Measurements from ENCODE around the gene SMIM20. TPM values are rescaled to one million over a fixed set of nuclear protein-coding genes. Genes with fewer than 3 reads are reported as not detected.

Gene SMIM20
- total RNA-seq, 4 donors from 2014 or later = 12.2 to 17.1 (median 15.1) TPM

GRCh38 chr4:25936696-25937095, 22.7 kb downstream of the SMIM20 start:
- no peaks in the 10 kb centered on the region for H3K9me3 ChIP-seq
- H3K27me3 ChIP-seq = no peaks in the 10 kb centered on the region
- H3K4me3 ChIP-seq = no peak overlapping the region
- DNase-seq (ENCODE audit: low spot score in 2 of 2) = no peak
- no peaks in the 10 kb centered on the region for H3K36me3 ChIP-seq
- TF ChIP-seq POLR2AphosphoS5 (IDR thresholded peaks at IDR 0.05) (no peak), POLR2A (IDR thresholded peaks at IDR 0.05) (no peak), EP300 (IDR thresholded peaks at IDR 0.05) (no peak)
- peaks cover 9% of the 10 kb centered on the region for H3K4me1 ChIP-seq
- H3K27ac ChIP-seq = no peak overlapping the region
- WGBS = 100% methylated on average over 2 of the region's 2 CpGs

- no peak for DNase-seq (ENCODE audit: low spot score in 2 of 2)
- no peaks in the 10 kb centered on the region for H3K9me3 ChIP-seq
- TF ChIP-seq CTCF (IDR thresholded peaks at IDR 0.05) (no peak), POLR2A (IDR thresholded peaks at IDR 0.05) (no peak), POLR2AphosphoS5 (IDR thresholded peaks at IDR 0.05) (no peak), EP300 (IDR thresholded peaks at IDR 0.05) (no peak)
Observed at GRCh38 chr4:25937801-25938200, 23.8 kb downstream of the SMIM20 start.

GRCh38 chr4:25938366-25938765, 24.3 kb downstream of the SMIM20 start:
- 52% methylated on average over 6 of the region's 6 CpGs for whole genome bisulfite sequencing
- H3K36me3 ChIP-seq = no peaks in the 10 kb centered on the region
- DNase-seq (ENCODE audit: low spot score in 2 of 2) = no peak
- H3K4me1 ChIP-seq = peaks cover 9% of the 10 kb centered on the region
- H3K9me3 ChIP-seq = no peaks in the 10 kb centered on the region
- no peaks in the 10 kb centered on the region for H3K27me3 ChIP-seq
- no peak overlapping the region for H3K27ac ChIP-seq
- H3K4me3 ChIP-seq = no peak overlapping the region
- TF ChIP-seq POLR2A (IDR thresholded peaks at IDR 0.05) (no peak), EP300 (IDR thresholded peaks at IDR 0.05) (no peak), POLR2AphosphoS5 (IDR thresholded peaks at IDR 0.05) (no peak)

More at GRCh38 chr4:25937801-25938200, 23.8 kb downstream of the SMIM20 start:
- Histone ChIP-seq H3K4me3 (no peak overlapping the region), H3K27me3 (no peaks in the 10 kb centered on the region), H3K27ac (no peak overlapping the region), H3K36me3 (no peaks in the 10 kb centered on the region), H3K4me1 (peaks cover 9% of the 10 kb centered on the region)
- 19% methylated on average over 1 of the region's 1 CpG for WGBS

DNA sequence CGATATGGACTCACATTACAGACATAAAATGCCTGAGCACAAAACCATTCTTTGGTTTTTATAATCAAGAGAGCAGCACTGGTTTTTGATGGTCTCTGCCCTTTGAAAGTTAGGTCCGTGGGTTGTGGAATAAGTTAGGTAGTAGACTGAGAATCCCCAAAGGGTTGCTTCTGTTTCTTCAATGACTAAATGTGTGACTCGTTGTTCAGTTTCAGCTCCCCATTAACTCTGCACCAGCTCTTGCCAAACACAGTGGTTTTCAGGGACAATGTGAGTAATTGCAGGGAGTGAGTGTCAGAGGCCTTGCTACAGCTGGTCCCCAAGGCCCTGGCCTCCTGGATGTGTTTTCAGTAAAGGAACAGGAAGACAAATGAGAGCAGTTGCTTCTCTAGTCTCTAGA, 24.8 kb downstream of the SMIM20 start:
- no peaks in the 10 kb centered on the region for H3K9me3 ChIP-seq
- peaks cover 9% of the 10 kb centered on the region for H3K4me1 ChIP-seq
- H3K27ac ChIP-seq = no peak overlapping the region
- TF ChIP-seq POLR2AphosphoS5 (IDR thresholded peaks at IDR 0.05) = no peak
- TF ChIP-seq POLR2A (IDR thresholded peaks at IDR 0.05) = no peak
- no peak for TF ChIP-seq EP300 (IDR thresholded peaks at IDR 0.05)
- no peak for TF ChIP-seq CTCF (IDR thresholded peaks at IDR 0.05)
- H3K27me3 ChIP-seq = no peaks in the 10 kb centered on the region
- no peak for DNase-seq (ENCODE audit: low spot score in 2 of 2)
- H3K4me3 ChIP-seq = no peak overlapping the region
- WGBS = 51% methylated on average over 3 of the region's 3 CpGs
- no peaks in the 10 kb centered on the region for H3K36me3 ChIP-seq

DNA sequence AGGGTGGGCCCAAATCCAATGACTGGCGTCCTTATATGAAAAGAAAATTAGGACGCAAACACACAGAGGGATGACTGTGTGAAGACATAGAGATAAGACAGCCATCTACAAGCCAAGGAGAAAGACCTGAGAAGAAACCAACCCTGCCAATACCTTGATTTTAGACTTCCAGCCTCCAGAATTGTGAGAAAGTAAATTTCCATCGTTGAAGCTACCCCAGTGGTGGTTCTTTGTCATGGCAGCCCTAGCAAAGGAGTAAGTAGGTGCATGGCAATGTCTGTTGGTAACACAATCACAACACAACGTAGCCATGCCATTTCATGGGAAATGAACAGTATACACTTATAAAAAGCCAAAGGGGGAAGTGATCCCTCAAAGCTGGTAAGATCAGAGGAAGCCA, 25.3 kb downstream of the SMIM20 start:
- H3K4me1 ChIP-seq = peaks cover 9% of the 10 kb centered on the region
- H3K9me3 ChIP-seq = no peaks in the 10 kb centered on the region
- no peak for DNase-seq (ENCODE audit: low spot score in 2 of 2)
- TF ChIP-seq POLR2AphosphoS5 (IDR thresholded peaks at IDR 0.05) (no peak), POLR2A (IDR thresholded peaks at IDR 0.05) (no peak), EP300 (IDR thresholded peaks at IDR 0.05) (no peak), CTCF (IDR thresholded peaks at IDR 0.05) (no peak)
- WGBS = 88% methylated on average over 4 of the region's 4 CpGs
- H3K36me3 ChIP-seq = no peaks in the 10 kb centered on the region
- H3K27ac ChIP-seq = no peak overlapping the region
- H3K4me3 ChIP-seq = no peak overlapping the region
- H3K27me3 ChIP-seq = no peaks in the 10 kb centered on the region

DNA sequence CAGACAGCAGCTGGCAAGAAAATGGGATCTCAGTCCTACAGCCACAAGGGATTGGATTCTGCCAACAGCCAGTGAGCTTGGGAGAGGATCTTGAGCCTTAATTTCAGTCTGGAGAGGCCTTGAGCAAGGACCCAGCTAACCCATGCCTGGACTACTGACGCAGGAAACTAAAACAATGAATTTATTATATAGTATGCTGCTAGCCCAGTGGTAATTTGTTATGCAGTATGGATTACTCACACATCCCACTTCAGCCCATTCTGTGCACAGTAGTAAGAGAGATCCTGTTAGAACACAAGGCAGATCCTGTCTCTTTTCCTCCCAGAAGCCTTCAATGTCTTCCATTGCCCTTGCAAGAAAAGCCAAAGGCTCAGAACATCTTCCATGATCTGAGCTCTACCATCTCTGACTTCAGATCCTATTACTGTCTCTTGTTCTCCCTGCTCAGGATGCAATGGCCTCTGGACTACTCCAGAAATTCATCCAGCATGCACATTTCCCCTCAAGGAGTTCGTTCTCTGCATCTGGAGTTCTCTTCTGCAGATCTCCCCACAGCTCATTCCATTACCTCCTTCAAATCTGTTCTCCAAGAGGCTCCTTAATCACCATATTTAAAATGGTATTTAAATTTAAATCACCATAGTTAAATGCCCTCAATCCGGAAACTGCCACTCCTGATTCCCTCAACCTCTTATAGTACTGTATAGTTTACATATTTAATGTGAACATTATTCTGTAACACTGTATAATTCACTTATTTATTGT, 27.6 kb downstream of the SMIM20 start:
- no peak overlapping the region for H3K27ac ChIP-seq
- H3K9me3 ChIP-seq = no peaks in the 10 kb centered on the region
- TF ChIP-seq POLR2AphosphoS5 (IDR thresholded peaks at IDR 0.05) = no peak
- TF ChIP-seq CTCF (IDR thresholded peaks at IDR 0.05) = no peak
- no peak for TF ChIP-seq POLR2A (IDR thresholded peaks at IDR 0.05)
- no peak for TF ChIP-seq EP300 (IDR thresholded peaks at IDR 0.05)
- no peak for DNase-seq (ENCODE audit: low spot score in 2 of 2)
- H3K4me1 ChIP-seq = peaks cover 9% of the 10 kb centered on the region
- H3K27me3 ChIP-seq = no peaks in the 10 kb centered on the region
- H3K4me3 ChIP-seq = no peak overlapping the region
- WGBS = 94% methylated on average over 3 of the region's 3 CpGs
- no peaks in the 10 kb centered on the region for H3K36me3 ChIP-seq
